H1 (cell line): ENCODE data around the gene BCL6B. TPM values are rescaled to one million over a fixed set of nuclear protein-coding genes. Genes with fewer than 3 reads are reported as not detected.
A peak's percentile ranks its signal among the peaks of the same experiment; 100 is the strongest.

Source experiments
- CTCF ChIA-PET: fragments of 300-600 bp; sonication (Branson Sonifier 250); formaldehyde crosslinking; loops from one replicate; lab custom pipeline; 2021; ENCODE audit not compliant: partially characterized antibody; lab: Charles Lee
- POLR2A ChIA-PET: fragments of 300-600 bp; sonication (Branson Sonifier 250); formaldehyde crosslinking; loops from one replicate; lab custom pipeline; 2021; ENCODE audit warnings: inconsistent platforms; ENCODE audit not compliant: partially characterized antibody; lab: Charles Lee
- DNase-seq, 2 experiments: peaks; one replicate each; pipeline versions ENCODE4 v3.0.0 to v3.0.0-alpha.2; 2010 to 2022; ENCODE audit warnings: low spot score in 2 of 2, low read depth in 1 of 2, mixed read lengths in 1 of 2
- FAIRE-seq: peaks from 2 replicates; lab custom pipeline; 2011; peaks lifted over from hg19 to GRCh38; lab: Jason Lieb, UNC
- H2AFZ ChIP-seq: 2 replicates; pipeline ENCODE4 v1.8.1; 2012; ENCODE audit warnings: low read length, inconsistent platforms
- H2AK5ac ChIP-seq: 2 replicates; pipeline ENCODE4 v1.6.1; 2013; ENCODE audit warnings: low read depth, low read length
- H2BK120ac ChIP-seq: replicated peaks from 2 replicates; pipeline ENCODE3; 2013; ENCODE audit warnings: low read depth, low read length, inconsistent platforms
- H2BK12ac ChIP-seq: 2 replicates; pipeline ENCODE4 v1.6.1; 2013; ENCODE audit warnings: low read depth, low read length
- H2BK15ac ChIP-seq: 2 replicates; pipeline ENCODE4 v1.6.1; 2013; ENCODE audit warnings: low read length
- H2BK20ac ChIP-seq: 2 replicates; pipeline ENCODE4 v1.6.1; 2013; ENCODE audit warnings: low read length
- H2BK5ac ChIP-seq: 2 replicates; pipeline ENCODE4 v1.6.1; 2013; ENCODE audit warnings: low read depth, low read length
- H3K14ac ChIP-seq: 2 replicates; pipeline ENCODE4 v1.6.1; 2013; ENCODE audit warnings: inconsistent platforms; ENCODE audit not compliant: insufficient read length
- H3K18ac ChIP-seq: 2 replicates; pipeline ENCODE4 v1.6.1; 2013; ENCODE audit warnings: low read length; ENCODE audit errors: extremely low read depth
- H3K23ac ChIP-seq: 2 replicates; pipeline ENCODE4 v1.6.1; 2013; ENCODE audit warnings: inconsistent platforms; ENCODE audit not compliant: insufficient read length
- H3K23me2 ChIP-seq: 2 replicates; pipeline ENCODE4 v1.6.1; 2013; ENCODE audit warnings: low read depth, low read length
- H3K27ac ChIP-seq: 2 replicates; pipeline ENCODE4 v1.6.1; 2011; ENCODE audit warnings: low read depth, low read length, inconsistent platforms
- H3K27me3 ChIP-seq, 4 experiments: replicated peaks in 1 of 4; 1 replicate in 1 of 4; 2 replicates in 3 of 4; pipeline versions ENCODE4 v1.6.1 to v1.8.1; 2011 to 2013; ENCODE audit warnings: low read length in 3 of 4, mild to moderate bottlenecking in 3 of 4, inconsistent platforms in 2 of 4, mixed read lengths in 2 of 4, moderate library complexity in 1 of 4; ENCODE audit not compliant: control insufficient read depth in 3 of 4, insufficient read depth in 3 of 4; ENCODE audit errors: extremely low read depth in 1 of 4
- H3K36me3 ChIP-seq, 4 experiments: 2 replicates each; pipeline versions ENCODE4 v1.6.1 to v1.8.1; 2011 to 2013; ENCODE audit warnings: mild to moderate bottlenecking in 4 of 4, low read length in 3 of 4, moderate library complexity in 2 of 4, control low read depth in 1 of 4, inconsistent platforms in 1 of 4; ENCODE audit not compliant: insufficient read depth in 4 of 4, control insufficient read depth in 2 of 4
- H3K4ac ChIP-seq: replicated peaks from 2 replicates; pipeline ENCODE3; 2013; ENCODE audit warnings: low read length, low read depth, mixed read lengths, inconsistent platforms; ENCODE audit not compliant: insufficient read length
- H3K4me1 ChIP-seq, 4 experiments: replicated peaks in 1 of 4; 1 replicate in 1 of 4; 2 replicates in 3 of 4; pipeline versions ENCODE4 v1.6.1 to v1.8.1; 2011 to 2013; ENCODE audit warnings: low read length in 3 of 4, inconsistent platforms in 2 of 4, mixed read lengths in 1 of 4; ENCODE audit not compliant: insufficient read depth in 4 of 4, control insufficient read depth in 3 of 4
- H3K4me2 ChIP-seq, 2 experiments: 2 replicates each; pipeline versions ENCODE4 v1.6.1 to v1.8.1; 2011 to 2013; ENCODE audit warnings: low read depth in 2 of 2, low read length in 2 of 2, control low read depth in 1 of 2, inconsistent platforms in 1 of 2, mild to moderate bottlenecking in 1 of 2; ENCODE audit not compliant: insufficient read depth in 1 of 2
- H3K4me3 ChIP-seq, 4 experiments: fragments of 200-600, 300-600 bp in 1 of 4; sonication (generic), shearing (Covaris generic), sonication (Bioruptor Twin) in 1 of 4; 2 replicates each; pipeline versions ENCODE4 v1.5.1 to v1.8.1; 2011 to 2016; ENCODE audit warnings: low read length in 4 of 4, low read depth in 3 of 4, control low read depth in 2 of 4, inconsistent platforms in 2 of 4, mild to moderate bottlenecking in 2 of 4, mixed read lengths in 1 of 4, moderate library complexity in 1 of 4; ENCODE audit not compliant: insufficient read depth in 2 of 4; ENCODE audit errors: extremely low read depth in 1 of 4
- H3K56ac ChIP-seq: replicated peaks from 2 replicates; pipeline ENCODE3; 2013; ENCODE audit warnings: low read depth, mild to moderate bottlenecking, mixed read lengths, low read length, inconsistent platforms; ENCODE audit not compliant: insufficient read length
- H3K79me1 ChIP-seq: 2 replicates; pipeline ENCODE4 v1.6.1; 2013; ENCODE audit warnings: low read depth, low read length, control low read depth
- H3K79me2 ChIP-seq, 2 experiments: 2 replicates each; pipeline versions ENCODE4 v1.6.1 to v1.8.1; 2012 to 2013; ENCODE audit warnings: low read length in 2 of 2, mild to moderate bottlenecking in 2 of 2, inconsistent platforms in 1 of 2; ENCODE audit not compliant: insufficient read depth in 2 of 2, control insufficient read depth in 1 of 2
- H3K9ac ChIP-seq, 4 experiments: replicated peaks in 1 of 4; 1 replicate in 1 of 4; 2 replicates in 3 of 4; pipeline versions ENCODE4 v1.6.1 to v1.8.1; 2011 to 2013; ENCODE audit warnings: low read depth in 3 of 4, low read length in 3 of 4, control low read depth in 2 of 4, mild to moderate bottlenecking in 2 of 4, moderate library complexity in 2 of 4, inconsistent platforms in 1 of 4; ENCODE audit errors: extremely low read depth in 1 of 4
- H3K9me3 ChIP-seq, 2 experiments: 2 replicates each; pipeline versions ENCODE4 v1.6.1 to v1.8.1; 2012 to 2013; ENCODE audit warnings: mild to moderate bottlenecking in 2 of 2, moderate library complexity in 2 of 2, control low read depth in 1 of 2, inconsistent platforms in 1 of 2, low read depth in 1 of 2, low read length in 1 of 2, mixed read lengths in 1 of 2; ENCODE audit not compliant: insufficient read depth in 2 of 2
- H4K20me1 ChIP-seq, 2 experiments: replicated peaks in 1 of 2; 2 replicates each; pipeline versions ENCODE3 to v1.8.1; 2011 to 2013; ENCODE audit warnings: inconsistent platforms in 2 of 2, low read length in 2 of 2, mild to moderate bottlenecking in 1 of 2; ENCODE audit not compliant: insufficient read depth in 2 of 2, control insufficient read depth in 1 of 2
- H4K5ac ChIP-seq: 2 replicates; pipeline ENCODE4 v1.6.1; 2013; ENCODE audit warnings: low read length, low read depth, mixed read lengths, inconsistent platforms; ENCODE audit not compliant: insufficient read length
- H4K8ac ChIP-seq: 2 replicates; pipeline ENCODE4 v1.8.0; 2013; ENCODE audit warnings: mild to moderate bottlenecking, moderate library complexity, low read length, inconsistent platforms; ENCODE audit not compliant: insufficient read depth; ENCODE audit errors: extremely low read depth
- H4K91ac ChIP-seq: replicated peaks from 2 replicates; pipeline ENCODE3; 2013; ENCODE audit warnings: low read length, mixed read lengths, inconsistent platforms; ENCODE audit not compliant: insufficient read length
- ASH2L ChIP-seq: fragments of 200-600, 300-600 bp; sonication (generic); IDR thresholded peaks from one replicate; pipeline ENCODE4 v1.7.1; 2017; ENCODE audit warnings: low read length
- BRCA1 ChIP-seq: IDR thresholded peaks from 2 replicates; pipeline ENCODE4 v1.6.1; 2012; ENCODE audit warnings: low read depth, low read length, improper control_type of control experiment
- CBX8 ChIP-seq: fragments of 300-800, 300-1000 bp; sonication (generic); IDR thresholded peaks from 2 replicates; pipeline ENCODE4 v1.7.1; 2016; ENCODE audit warnings: low read depth, low read length, borderline replicate concordance
- CHD1 ChIP-seq: IDR thresholded peaks from 2 replicates; pipeline ENCODE4 v1.6.1; 2012; ENCODE audit warnings: low read depth, low read length, improper control_type of control experiment
- CTCF ChIP-seq, 3 experiments: IDR thresholded peaks; 1 replicate in 2 of 3; 2 replicates in 1 of 3; pipeline versions ENCODE4 v1.5.1 to v1.6.1; 2011; ENCODE audit warnings: low read length in 3 of 3, mild to moderate bottlenecking in 3 of 3, inconsistent platforms in 2 of 3, low read depth in 1 of 3, moderate library complexity in 1 of 3; ENCODE audit not compliant: insufficient read depth in 1 of 3; ENCODE audit errors: control extremely low read depth in 1 of 3
- SP1 ChIP-seq: IDR thresholded peaks from 2 replicates; pipeline ENCODE4 v1.6.1; 2011; ENCODE audit warnings: low read depth, low read length
- SUZ12 ChIP-seq: fragments of 200-600 bp; sonication (generic); IDR thresholded peaks from 2 replicates; pipeline ENCODE4 v1.6.1; 2012; ENCODE audit warnings: mild to moderate bottlenecking, inconsistent platforms, low read length, moderate library complexity, mixed read lengths
- WGBS, 2 experiments: shearing (Covaris generic) in 1 of 2; methylation state at CpG; one replicate each; pipeline versions ENCODE4 v1.1.6 to v1.1.7; 2013 to 2015; ENCODE audit warnings: low lambda C conversion rate in 2 of 2, mixed read lengths in 2 of 2, inconsistent platforms in 1 of 2, low coverage in 1 of 2, missing lambda C conversion rate in 1 of 2; ENCODE audit not compliant: insufficient replicate concordance in 2 of 2, insufficient coverage in 1 of 2, insufficient read length in 1 of 2; ENCODE audit errors: extremely low coverage in 1 of 2, missing lambda C conversion rate in 1 of 2; 5-methylcytosine and 5-hydroxymethylcytosine counted together
- polyA plus RNA-seq, 7 experiments: library from polyadenylated mRNA; depleted of rRNA in 3 of 7; stranded (reverse) in 5 of 7; unstranded in 2 of 7; fragments of >200 nt in 5 of 7; fragments of 200-250 nt in 2 of 7; gene quantifications; 1 replicate in 5 of 7; 2 replicates in 1 of 7; 4 replicates in 1 of 7; pipeline versions ENCODE4 v1.2.1 to v1.2.3, GENCODE V29; 2011 to 2013; ENCODE audit warnings: missing spikeins in 2 of 7, mixed read lengths in 2 of 7
- total RNA-seq: library from RNA; stranded (reverse); fragmentation: NEBNext Ultra II Directional; extraction: Animal tissue kit (Norgen Biotek cat#: 25700); gene quantifications from 2 replicates; pipeline ENCODE4 v1.2.1, GENCODE V29; 2021

BCL6B gene
- total and polyA plus RNA-seq, 2 of the 8 experiments (the other 6 are each of a cell fraction or from before 2014, with no cell fraction given): 6.6 to 8.7 TPM

GRCh38 chr17:7014995-7015958 lies 7.6 kb upstream of the BCL6B start:
- H3K23ac ChIP-seq: no peak overlapping the region
- H3K9ac ChIP-seq: peak overlapping the region; percentile 54 to 66 (median 58); a peak in 5 of 7 replicates
- H3K4ac ChIP-seq: no peak overlapping the region
- peaks cover 0 to 4% (median 2%) of the 10 kb centered on the region in 4 experiments; a peak in 3 of 8 replicates for H3K36me3 ChIP-seq
- no peak overlapping the region for H2BK20ac ChIP-seq
- no peak overlapping the region for H2BK5ac ChIP-seq
- H3K23me2 ChIP-seq: peaks cover 14% of the 10 kb centered on the region
- POLR2A ChIA-PET: interaction anchor here (0.9 to 1.4 kb wide), 3 partner anchors 8 to 101 kb away, joined by 3 to 4 read pairs (median 3); partner anchors contain the start of gene SLC16A13
- peak overlapping the region; percentile 3; the same call in 1 of the 2 replicates for H4K8ac ChIP-seq
- peaks cover 7% of the 10 kb centered on the region; the same call in 1 of the 2 replicates for H3K79me1 ChIP-seq
- H2AFZ ChIP-seq: no peak overlapping the region
- no peak for DNase-seq
- H3K9me3 ChIP-seq: no peaks in the 10 kb centered on the region
- peaks cover 0 to 28% (median 13%) of the 10 kb centered on the region in 4 experiments; a peak in 6 of 7 replicates for H3K4me1 ChIP-seq
- peak overlapping the region; percentile 74 to 100 (median 83) for H3K4me3 ChIP-seq
- H3K18ac ChIP-seq: peak overlapping the region; percentile 83
- 0 out of 2 replicates have a peak overlapping the region, but pooled peaks have one; percentile 1 for H2AK5ac ChIP-seq
- H2BK15ac ChIP-seq: no peak overlapping the region
- H4K20me1 ChIP-seq: no peaks in the 10 kb centered on the region
- H2BK12ac ChIP-seq: peak overlapping the region; percentile 60; the same call in 1 of the 2 replicates
- peaks cover 0 to 32% of the 10 kb centered on the region in 2 experiments; a peak in 2 of 4 replicates for H3K79me2 ChIP-seq
- 40% methylated on average over 29 of the region's 56 CpGs; no CpG with 5 or more reads in 1 of the 2 experiments for WGBS, 2 experiments
- no peak for FAIRE-seq
- H4K5ac ChIP-seq: peak overlapping the region; percentile 73
- no peak overlapping the region for H3K14ac ChIP-seq
- H2BK120ac ChIP-seq: peak overlapping the region; percentile 41
- no peak overlapping the region for H4K91ac ChIP-seq
- no peak overlapping the region for H3K56ac ChIP-seq
- CTCF ChIA-PET: interaction anchor here (0.5 to 1.4 kb wide), 5 partner anchors 12 to 219 kb away, joined by 3 to 4 read pairs (median 3); partner anchors contain the start of gene DVL2
- H3K27ac ChIP-seq: no peak overlapping the region
- no peaks in the 10 kb centered on the region for H3K27me3 ChIP-seq
- H3K4me2 ChIP-seq: peak overlapping the region; percentile 66 to 85
- no peak for TF ChIP-seq CHD1
- 0 out of 4 replicates have a peak, but pooled peaks of 1 of the 3 experiments have one; percentile 0 for TF ChIP-seq CTCF (IDR thresholded peaks at IDR 0.05; ENCODE audit: control extremely low read depth in 1 of 3, insufficient read depth in 1 of 3, low read depth in 1 of 3, low read length in 3 of 3)
- peak; percentile 59 for TF ChIP-seq ASH2L
- no peak for TF ChIP-seq SUZ12
- no peak for TF ChIP-seq CBX8
- no peak for TF ChIP-seq BRCA1
- no peak for TF ChIP-seq SP1
